D721Med (cell line): ENCODE results near the gene ADAMTSL4.
"Not testable (repeated sequence)": the region's sequence is repeated elsewhere in the genome, so short reads cannot be mapped to it uniquely, and the experiment has no call there.

Experiments
- DNase-seq: peaks from one replicate; pipeline ENCODE4 v3.0.0; 2011; ENCODE audit warnings: low spot score; ENCODE audit not compliant: insufficient read length
- FAIRE-seq: peaks from 2 replicates; lab custom pipeline; 2011; peaks lifted over from hg19 to GRCh38; lab: Jason Lieb, UNC
- TF ChIP-seq, protein P1 (sequence below): IDR thresholded peaks from 2 replicates; pipeline ENCODE4 v1.5.1; 2012; ENCODE audit warnings: mild to moderate bottlenecking, control low read depth; ENCODE audit not compliant: insufficient read depth; ENCODE audit errors: missing control alignments

The ADAMTSL4 gene

GRCh38 chr1:150572918-150573647, 23.9 kb downstream of the ADAMTSL4 start:
- DNase-seq = no peak
- FAIRE-seq = no peak
- TF ChIP-seq, protein P1, sequence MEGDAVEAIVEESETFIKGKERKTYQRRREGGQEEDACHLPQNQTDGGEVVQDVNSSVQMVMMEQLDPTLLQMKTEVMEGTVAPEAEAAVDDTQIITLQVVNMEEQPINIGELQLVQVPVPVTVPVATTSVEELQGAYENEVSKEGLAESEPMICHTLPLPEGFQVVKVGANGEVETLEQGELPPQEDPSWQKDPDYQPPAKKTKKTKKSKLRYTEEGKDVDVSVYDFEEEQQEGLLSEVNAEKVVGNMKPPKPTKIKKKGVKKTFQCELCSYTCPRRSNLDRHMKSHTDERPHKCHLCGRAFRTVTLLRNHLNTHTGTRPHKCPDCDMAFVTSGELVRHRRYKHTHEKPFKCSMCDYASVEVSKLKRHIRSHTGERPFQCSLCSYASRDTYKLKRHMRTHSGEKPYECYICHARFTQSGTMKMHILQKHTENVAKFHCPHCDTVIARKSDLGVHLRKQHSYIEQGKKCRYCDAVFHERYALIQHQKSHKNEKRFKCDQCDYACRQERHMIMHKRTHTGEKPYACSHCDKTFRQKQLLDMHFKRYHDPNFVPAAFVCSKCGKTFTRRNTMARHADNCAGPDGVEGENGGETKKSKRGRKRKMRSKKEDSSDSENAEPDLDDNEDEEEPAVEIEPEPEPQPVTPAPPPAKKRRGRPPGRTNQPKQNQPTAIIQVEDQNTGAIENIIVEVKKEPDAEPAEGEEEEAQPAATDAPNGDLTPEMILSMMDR = no peak

DNA sequence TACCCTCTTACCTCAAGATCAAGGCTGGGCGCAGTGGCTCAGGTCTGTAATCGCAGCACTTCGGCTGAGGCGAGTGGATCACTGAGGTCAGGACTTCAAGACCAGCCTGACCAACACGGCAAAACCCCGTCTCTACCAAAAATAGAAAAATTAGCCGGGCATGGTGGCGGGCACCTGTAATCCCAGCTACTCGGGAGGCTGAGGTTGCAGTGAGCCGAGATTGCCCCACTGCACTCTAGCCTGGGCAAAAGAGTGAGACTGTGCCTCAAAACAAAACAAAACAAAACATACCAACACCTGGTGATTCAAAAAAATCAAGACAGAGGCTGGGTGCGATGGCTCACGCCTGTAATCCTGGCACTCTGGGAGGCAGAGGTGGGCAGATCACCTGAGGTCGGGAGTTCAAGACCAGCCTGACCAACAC, 24.5 kb downstream of the ADAMTSL4 start:
- not testable (repeated sequence) for DNase-seq, FAIRE-seq

GRCh38 chr1:150574260-150575071, 25.3 kb downstream of the ADAMTSL4 start:
- FAIRE-seq (no peak), DNase-seq (no peak)
- TF ChIP-seq, protein P1 = no peak

DNA sequence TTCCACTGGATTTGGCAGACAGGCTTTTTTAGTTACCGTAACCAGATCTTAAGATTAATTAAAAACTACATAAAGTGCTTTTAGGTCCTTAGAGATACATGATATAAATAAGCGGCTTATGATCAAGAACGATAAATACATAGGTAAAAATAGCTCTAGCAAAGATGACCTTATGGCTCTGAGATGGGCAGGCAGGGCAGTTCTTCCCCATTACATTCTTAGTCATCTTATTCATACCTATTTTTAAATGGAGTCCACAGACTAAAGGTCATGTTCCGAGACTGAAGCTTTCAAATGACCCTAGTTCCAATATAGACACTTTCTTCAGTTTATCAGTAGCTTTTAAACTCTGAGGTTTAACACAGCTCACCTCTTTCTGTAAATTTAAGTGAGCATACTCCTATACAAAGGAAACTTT, 25.9 kb downstream of the ADAMTSL4 start:
- TF ChIP-seq, protein P1 = no peak
- no peak for DNase-seq
- FAIRE-seq = no peak

GRCh38 chr1:150575518-150576366, 26.5 kb downstream of the ADAMTSL4 start:
- TF ChIP-seq, protein P1 = no peak
- DNase-seq (no peak), FAIRE-seq (no peak)

GRCh38 chr1:150576367-150576711, 27.1 kb downstream of the ADAMTSL4 start:
- no peak for DNase-seq
- no peak for FAIRE-seq

More at GRCh38 chr1:150576367-150576711, 27.1 kb downstream of the ADAMTSL4 start:
- TF ChIP-seq, protein P1 = no peak
